OCI-LY7 (cell line): ENCODE results near the gene MAP3K10.

Source experiments
- EZH2phosphoT487 ChIP-seq: fragments of 200-600 bp; sonication (generic); IDR thresholded peaks from 2 replicates; pipeline ENCODE4 v1.6.1; 2018; ENCODE audit warnings: low read depth, borderline replicate concordance, mild to moderate bottlenecking, mixed run types, antibody characterized with exemption, low read length, moderate library complexity, mixed read lengths
- TF ChIP-seq, protein P1 (sequence below): fragments of 200-600 bp; sonication (generic); conservative IDR thresholded peaks from 2 replicates; pipeline ENCODE4 v1.5.1; 2014; ENCODE audit warnings: mild to moderate bottlenecking, antibody characterized with exemption, low read length, moderate library complexity, mixed read lengths

DNA sequence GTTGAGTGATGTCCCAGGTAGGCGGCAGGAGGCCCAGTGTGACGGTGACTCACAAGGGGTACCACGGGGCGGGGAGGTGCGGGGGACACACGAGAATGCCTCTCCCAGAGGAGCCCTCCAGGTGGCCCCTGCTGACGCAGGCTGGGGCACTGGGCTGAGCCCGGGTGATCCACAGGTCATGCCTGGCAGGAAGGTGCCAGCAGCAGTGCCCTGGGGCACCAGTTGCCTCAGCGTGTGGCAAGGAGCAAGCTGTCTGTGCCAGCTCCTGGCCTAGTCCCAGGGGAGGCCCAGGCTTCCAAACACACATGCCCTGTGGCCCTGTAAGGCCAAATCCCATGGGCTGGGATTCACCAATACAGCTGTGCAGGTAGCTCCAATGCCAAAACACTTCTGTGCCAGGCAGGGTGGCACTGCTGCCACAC, 65.9 kb downstream of the MAP3K10 start:
- TF ChIP-seq EZH2phosphoT487, result no peak
- TF ChIP-seq, protein P1, sequence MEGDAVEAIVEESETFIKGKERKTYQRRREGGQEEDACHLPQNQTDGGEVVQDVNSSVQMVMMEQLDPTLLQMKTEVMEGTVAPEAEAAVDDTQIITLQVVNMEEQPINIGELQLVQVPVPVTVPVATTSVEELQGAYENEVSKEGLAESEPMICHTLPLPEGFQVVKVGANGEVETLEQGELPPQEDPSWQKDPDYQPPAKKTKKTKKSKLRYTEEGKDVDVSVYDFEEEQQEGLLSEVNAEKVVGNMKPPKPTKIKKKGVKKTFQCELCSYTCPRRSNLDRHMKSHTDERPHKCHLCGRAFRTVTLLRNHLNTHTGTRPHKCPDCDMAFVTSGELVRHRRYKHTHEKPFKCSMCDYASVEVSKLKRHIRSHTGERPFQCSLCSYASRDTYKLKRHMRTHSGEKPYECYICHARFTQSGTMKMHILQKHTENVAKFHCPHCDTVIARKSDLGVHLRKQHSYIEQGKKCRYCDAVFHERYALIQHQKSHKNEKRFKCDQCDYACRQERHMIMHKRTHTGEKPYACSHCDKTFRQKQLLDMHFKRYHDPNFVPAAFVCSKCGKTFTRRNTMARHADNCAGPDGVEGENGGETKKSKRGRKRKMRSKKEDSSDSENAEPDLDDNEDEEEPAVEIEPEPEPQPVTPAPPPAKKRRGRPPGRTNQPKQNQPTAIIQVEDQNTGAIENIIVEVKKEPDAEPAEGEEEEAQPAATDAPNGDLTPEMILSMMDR, result no peak
